Activated CD4-positive, alpha-beta T cell treated with anti-CD3 and anti-CD28 coated beads, Interleukin-2, Interleukin-6, amounts not matched to agents 100 ng/mL and 50 ng/mL, durations not matched to agents 16 hours and 8 hours (primary cell): Measurements from ENCODE around the gene SORBS2.
"Not testable (repeated sequence)": the region's sequence is repeated elsewhere in the genome, so short reads cannot be mapped to it uniquely, and the experiment has no call there.

ENCODE experiments used
- DNase-seq: peaks from one replicate; pipeline ENCODE4 v3.0.0-alpha.2; 2020

The SORBS2 gene

GRCh38 chr4:185576962-185577950, 234.7 kb downstream of the SORBS2 start:
- no peak for DNase-seq

GRCh38 chr4:185576314-185576961, 235.6 kb downstream of the SORBS2 start:
- no peak for DNase-seq

GRCh38 chr4:185573651-185574199, 238.3 kb downstream of the SORBS2 start:
- no peak for DNase-seq

GRCh38 chr4:185570727-185571126, 241.3 kb downstream of the SORBS2 start:
- DNase-seq: no peak

GRCh38 chr4:185567381-185568376, 244.3 kb downstream of the SORBS2 start:
- DNase-seq: no peak

- no peak for DNase-seq
Observed at GRCh38 chr4:185566972-185567371, 245.0 kb downstream of the SORBS2 start.

GRCh38 chr4:185566425-185566824, 245.6 kb downstream of the SORBS2 start:
- DNase-seq: peak; percentile 65

- no peak for DNase-seq
Observed at GRCh38 chr4:185565696-185566095, 246.3 kb downstream of the SORBS2 start.

GRCh38 chr4:185564349-185564748, 247.6 kb downstream of the SORBS2 start:
- no peak for DNase-seq

- DNase-seq: no peak
Observed at GRCh38 chr4:185562531-185562930, 249.5 kb downstream of the SORBS2 start.

- no peak for DNase-seq
Observed at GRCh38 chr4:185560316-185560715, 251.7 kb downstream of the SORBS2 start.

- DNase-seq: no peak
Observed at GRCh38 chr4:185559915-185560281, 252.1 kb downstream of the SORBS2 start.

- not testable (repeated sequence) for DNase-seq
Observed at GRCh38 chr4:185559251-185559914, 252.6 kb downstream of the SORBS2 start.

GRCh38 chr4:185554365-185555126, 257.4 kb downstream of the SORBS2 start:
- DNase-seq: no peak

- no peak for DNase-seq
Observed at GRCh38 chr4:185552254-185552653, 259.7 kb downstream of the SORBS2 start.

- no peak for DNase-seq
Observed at GRCh38 chr4:185550933-185551332, 261.1 kb downstream of the SORBS2 start.

- DNase-seq: no peak
Observed at GRCh38 chr4:185549095-185549639, 262.8 kb downstream of the SORBS2 start.

GRCh38 chr4:185548587-185548986, 263.4 kb downstream of the SORBS2 start:
- DNase-seq: no peak

- no peak for DNase-seq
Observed at GRCh38 chr4:185546335-185546734, 265.7 kb downstream of the SORBS2 start.

GRCh38 chr4:185542626-185543315, 269.2 kb downstream of the SORBS2 start:
- no peak for DNase-seq
